HG02610 (cell line): Measurements from ENCODE around the gene MGST3.
A peak's percentile ranks its signal among the peaks of the same experiment; 100 is the strongest.
"Not testable (repeated sequence)": the region's sequence is repeated elsewhere in the genome, so short reads cannot be mapped to it uniquely, and the experiment has no call there.

Experiments used
- ATAC-seq: cut with Tn5 transposase; IDR thresholded peaks from one replicate; pipeline ENCODE4 v1.9.1; 2021; ENCODE audit warnings: mild to moderate bottlenecking, moderate library complexity; ENCODE audit not compliant: unreplicated experiment

Gene MGST3

GRCh38 chr1:165695031-165695430 is 64.0 kb downstream of the MGST3 start:
- no peak for ATAC-seq

- ATAC-seq, result no peak
These were observed 65.6 kb downstream of the MGST3 start for GRCh38 chr1:165696625-165697100.

- ATAC-seq, result no peak
These were observed 66.5 kb downstream of the MGST3 start for GRCh38 chr1:165697491-165697880.

- ATAC-seq, result peak; percentile 90
These were observed 67.1 kb downstream of the MGST3 start, which contains the start of gene ALDH9A1 for GRCh38 chr1:165697881-165698760. TSS of gene ALDH9A1 (minus strand) at chr1:165698562. CDS start at chr1:165698558, 4 bp downstream.

GRCh38 chr1:165698761-165699052 is 67.7 kb downstream of the MGST3 start:
- ATAC-seq, result no peak

- ATAC-seq, result no peak
These were observed 68.5 kb downstream of the MGST3 start for GRCh38 chr1:165699577-165699976.

GRCh38 chr1:165701922-165702321 is 70.9 kb downstream of the MGST3 start:
- ATAC-seq, result not testable (repeated sequence)

- ATAC-seq, result no peak
These were observed 72.6 kb downstream of the MGST3 start for GRCh38 chr1:165703648-165704047.
